Superior temporal gyrus (tissue), 1 donor: ENCODE data around the gene AHDC1.
"Not testable (repeated sequence)": the region's sequence is repeated elsewhere in the genome, so short reads cannot be mapped to it uniquely, and the experiment has no call there.

Experiments
- DNase-seq: peaks from one replicate; pipeline ENCODE4 v3.0.0-alpha.2; 2016; ENCODE audit errors: extremely low spot score

The AHDC1 gene

GRCh38 chr1:27563341-27563590, 40.7 kb downstream of the AHDC1 start:
- no peak for DNase-seq

- no peak for DNase-seq
Observed at GRCh38 chr1:27562534-27563340, 41.2 kb downstream of the AHDC1 start.

- DNase-seq, result no peak
Observed at GRCh38 chr1:27562021-27562420, 41.9 kb downstream of the AHDC1 start.

GRCh38 chr1:27561124-27561899, 42.6 kb downstream of the AHDC1 start:
- DNase-seq, result no peak

- DNase-seq, result no peak
Observed at GRCh38 chr1:27560268-27561123, 43.4 kb downstream of the AHDC1 start.

- DNase-seq, result no peak
Observed at GRCh38 chr1:27559466-27560030, 44.4 kb downstream of the AHDC1 start.

GRCh38 chr1:27557596-27558340, 46.2 kb downstream of the AHDC1 start:
- DNase-seq, result no peak

GRCh38 chr1:27556781-27557595, 47.0 kb downstream of the AHDC1 start:
- DNase-seq, result peak; percentile 81

- DNase-seq, result no peak
Observed at GRCh38 chr1:27556435-27556780, 47.5 kb downstream of the AHDC1 start.

- no peak for DNase-seq
Observed at GRCh38 chr1:27555700-27556424, 48.1 kb downstream of the AHDC1 start.

- no peak for DNase-seq
Observed at GRCh38 chr1:27554759-27555699, 48.9 kb downstream of the AHDC1 start.

- DNase-seq, result no peak
Observed at GRCh38 chr1:27554293-27554692, 49.7 kb downstream of the AHDC1 start.

GRCh38 chr1:27553823-27554222, 50.1 kb downstream of the AHDC1 start:
- DNase-seq, result not testable (repeated sequence)

- no peak for DNase-seq
Observed at GRCh38 chr1:27552911-27553420, 51.0 kb downstream of the AHDC1 start.

GRCh38 chr1:27551953-27552312, 52.0 kb downstream of the AHDC1 start:
- DNase-seq, result no peak

- no peak for DNase-seq
Observed at GRCh38 chr1:27551170-27551952, 52.6 kb downstream of the AHDC1 start.

- DNase-seq, result no peak
Observed at GRCh38 chr1:27550510-27551169, 53.3 kb downstream of the AHDC1 start.
